Heart left ventricle (tissue), 16 donors: Measurements from ENCODE around the gene RCN2. TPM values are rescaled to one million over a fixed set of nuclear protein-coding genes. Genes with fewer than 3 reads are reported as not detected.

Experiments
- ATAC-seq, 4 donors: fragments of 200-7000 bp; cut with Tn5 transposase; one replicate each; pipeline ENCODE4 v1.9.1; 2020 to 2022; ENCODE audit warnings: moderate library complexity in 4 of 4, mild to moderate bottlenecking in 3 of 4, moderate number of reproducible peaks in 1 of 4
- DNase-seq, 5 donors: peaks; one replicate each; pipeline ENCODE4 v3.0.0-alpha.2; 2020
- H3K27ac ChIP-seq, 12 donors: fragments of 200-600 bp; sonication (generic) in 4 of 12; one replicate each; pipeline versions ENCODE4 v1.5.0 to v1.8.0; 2016 to 2022; ENCODE audit warnings: mild to moderate bottlenecking in 2 of 12
- H3K27me3 ChIP-seq, 9 donors: fragments of 200-600 bp; sonication (generic) in 2 of 9; one replicate each; pipeline versions ENCODE4 v1.5.1 to v1.8.0; 2016 to 2022; ENCODE audit warnings: mild to moderate bottlenecking in 3 of 9
- H3K36me3 ChIP-seq, 9 donors: fragments of 200-600 bp; sonication (generic) in 2 of 9; one replicate each; pipeline versions ENCODE4 v1.5.0 to v1.8.0; 2018 to 2022; ENCODE audit warnings: mild to moderate bottlenecking in 2 of 9
- H3K4me1 ChIP-seq, 12 donors: fragments of 200-600 bp; sonication (generic) in 4 of 12; one replicate each; pipeline versions ENCODE4 v1.5.0 to v1.8.0; 2016 to 2022; ENCODE audit warnings: mild to moderate bottlenecking in 3 of 12
- H3K4me3 ChIP-seq, 12 donors: fragments of 200-600 bp; sonication (generic) in 4 of 12; one replicate each; pipeline versions ENCODE4 v1.5.0 to v1.8.0; 2017 to 2022; ENCODE audit warnings: mild to moderate bottlenecking in 9 of 12, moderate library complexity in 4 of 12
- H3K9me3 ChIP-seq, 12 donors: fragments of 200-600 bp; sonication (generic) in 4 of 12; one replicate each; pipeline versions ENCODE4 v1.5.0 to v1.8.0; 2016 to 2022; ENCODE audit warnings: mild to moderate bottlenecking in 1 of 12
- POLR2A ChIP-seq, 2 donors: fragments of 450-650 bp; IDR thresholded peaks; one replicate each; pipeline ENCODE4 v1.6.1; 2017; ENCODE audit warnings: antibody characterized with exemption in 2 of 2, mild to moderate bottlenecking in 2 of 2, moderate library complexity in 2 of 2
- WGBS, 4 donors: extraction: QIAGEN DNeasy Blood & Tissue Kit in 2 of 4; methylation state at CpG; one replicate each; pipeline versions ENCODE4 v1.1.5 to v1.1.7; 2013 to 2018; 5-methylcytosine and 5-hydroxymethylcytosine counted together
- intact Hi-C, 10 donors: fragments of 100-400 bp; cut with DNase I; formaldehyde crosslinking; loops; one replicate each; pipeline versions ENCODE4 v1.11.1 to v1.14.2; 2022
- polyA plus RNA-seq, 2 donors: library from polyadenylated mRNA; stranded (reverse); fragments of 200-250 nt; gene quantifications; one replicate each; pipeline ENCODE4 v1.2.3, GENCODE V29; 2013
- total RNA-seq, 9 donors: library from RNA; depleted of rRNA in 2 of 9; stranded (reverse); fragments of >200 nt in 2 of 9; fragmentation: NEBNext Ultra II Directional in 3 of 9; extraction: Animal tissue kit (Norgen Biotek cat#: 25700) in 3 of 9; gene quantifications; one replicate each; pipeline versions ENCODE4 v1.1.0 to v1.2.4, GENCODE V29; 2016 to 2023
- TF ChIP-seq, protein P1 (sequence below), 12 donors: fragments of 200-600 bp; sonication (generic) in 4 of 12; IDR thresholded peaks; one replicate each; pipeline versions ENCODE4 v1.5.0 to v1.8.0; 2018 to 2022; ENCODE audit warnings: antibody characterized with exemption in 12 of 12, mild to moderate bottlenecking in 5 of 12
- donor health status: ischemic (EF 13 %, LVEDD 7.1; RV severe dilation, severe dysfunction).
- donor health status: healthy with polysubstance abuse.
- donor health status: DM: no; HTN: yes; CAD: no.
- donor health status: DM: no; HTN: no; CAD: no.
- donor health status: ischemic (EF 25% LVEDD 6.9; RV normal size, moderate dysfunction).
- donor health status: ischemic (EF 25% LVEDD 5.7; RV mildly dilated, moderate dysfunction).
- donor health status: healthy.
- donor health status: DM: yes; HTN: yes; CAD: no.
- donor health status: ischemic (EF 35%, LVEDD 5.7; RV mildly dilated, moderate dysfunction).
- donor health status: nonischemic (EF 11% LVEDD 7.7; RV severe dilation, severe dysfunction).
- donor health status: DM: yes; HTN: yes; CAD: no.
- donor health status: PGD.
- donor health status: ischemic (EF 29% LVEDD 5.4; RV normal size, mild dysfunction).
- donor health status: nonischemic (EF 23%, LVEDD 6.1; RV moderate dilation, normal function).

The RCN2 gene
- total and polyA plus RNA-seq, 11 donors = 17.3 to 38.6 (median 28.7) TPM

DNA sequence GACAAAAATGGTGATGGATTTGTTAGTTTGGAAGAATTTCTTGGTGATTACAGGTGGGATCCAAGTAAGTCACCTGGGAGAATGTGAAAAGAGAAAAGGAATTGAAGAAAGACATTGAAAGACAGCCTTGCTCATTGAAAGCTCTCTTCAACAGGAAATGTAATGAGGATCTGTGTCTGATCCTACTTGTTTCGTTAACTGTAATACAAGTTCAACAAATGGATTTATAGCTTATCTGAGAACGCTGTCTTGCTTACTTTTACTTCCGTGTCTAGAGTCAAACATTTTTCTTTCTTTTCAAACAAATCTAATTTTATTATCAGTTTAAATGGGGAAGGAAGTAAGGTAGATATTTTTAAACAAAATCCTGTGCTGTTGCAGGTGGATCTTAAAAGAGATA, 15.9 kb downstream of the RCN2 start:
- TF ChIP-seq, protein P1, sequence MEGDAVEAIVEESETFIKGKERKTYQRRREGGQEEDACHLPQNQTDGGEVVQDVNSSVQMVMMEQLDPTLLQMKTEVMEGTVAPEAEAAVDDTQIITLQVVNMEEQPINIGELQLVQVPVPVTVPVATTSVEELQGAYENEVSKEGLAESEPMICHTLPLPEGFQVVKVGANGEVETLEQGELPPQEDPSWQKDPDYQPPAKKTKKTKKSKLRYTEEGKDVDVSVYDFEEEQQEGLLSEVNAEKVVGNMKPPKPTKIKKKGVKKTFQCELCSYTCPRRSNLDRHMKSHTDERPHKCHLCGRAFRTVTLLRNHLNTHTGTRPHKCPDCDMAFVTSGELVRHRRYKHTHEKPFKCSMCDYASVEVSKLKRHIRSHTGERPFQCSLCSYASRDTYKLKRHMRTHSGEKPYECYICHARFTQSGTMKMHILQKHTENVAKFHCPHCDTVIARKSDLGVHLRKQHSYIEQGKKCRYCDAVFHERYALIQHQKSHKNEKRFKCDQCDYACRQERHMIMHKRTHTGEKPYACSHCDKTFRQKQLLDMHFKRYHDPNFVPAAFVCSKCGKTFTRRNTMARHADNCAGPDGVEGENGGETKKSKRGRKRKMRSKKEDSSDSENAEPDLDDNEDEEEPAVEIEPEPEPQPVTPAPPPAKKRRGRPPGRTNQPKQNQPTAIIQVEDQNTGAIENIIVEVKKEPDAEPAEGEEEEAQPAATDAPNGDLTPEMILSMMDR (IDR thresholded peaks at IDR 0.05) = no peak
- TF ChIP-seq POLR2A (IDR thresholded peaks at IDR 0.05) = no peak

DNA sequence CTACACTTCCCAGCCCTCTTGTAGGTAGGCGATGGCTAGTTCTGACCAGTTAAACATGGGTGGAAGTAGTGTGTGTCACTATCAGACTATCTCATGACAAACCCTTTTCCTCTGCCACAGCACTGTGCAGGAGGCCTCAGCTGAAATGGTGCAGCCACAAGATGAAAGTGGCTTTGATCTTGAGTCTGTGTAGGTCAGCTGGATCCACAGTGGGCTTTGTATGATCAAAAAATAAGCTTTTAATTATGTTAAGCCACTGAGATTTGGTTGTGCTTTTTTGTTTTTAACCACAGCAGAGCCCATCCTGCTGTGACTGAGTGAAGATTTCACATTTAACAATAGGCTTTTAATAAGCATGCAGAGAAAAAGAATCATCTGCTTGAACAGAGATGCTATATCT, 19.7 kb downstream of the RCN2 start:
- 83 to 93% (median 91%) methylated on average over 1 of the region's 1 CpG for WGBS, 4 donors
- H3K9me3 ChIP-seq = no peaks in the 10 kb centered on the region
- H3K27me3 ChIP-seq = no peaks in the 10 kb centered on the region
- DNase-seq (no peak), ATAC-seq (no peak)
- H3K27ac ChIP-seq = no peak overlapping the region
- H3K4me1 ChIP-seq = no peaks in the 10 kb centered on the region
- no peak overlapping the region for H3K4me3 ChIP-seq
- TF ChIP-seq, protein P1 (IDR thresholded peaks at IDR 0.05) = no peak
- TF ChIP-seq POLR2A (IDR thresholded peaks at IDR 0.05) = no peak
- peaks cover 0 to 53% (median 34%) of the 10 kb centered on the region in 9 donors for H3K36me3 ChIP-seq
- intact Hi-C loops = no loop called here

More for the DNA sequence above, 15.9 kb downstream of the RCN2 start:
- no peak overlapping the region for H3K27ac ChIP-seq
- H3K27me3 ChIP-seq = no peaks in the 10 kb centered on the region
- DNase-seq (no peak), ATAC-seq (no peak)
- H3K36me3 ChIP-seq = peaks cover 0 to 77% (median 55%) of the 10 kb centered on the region in 9 donors
- no peaks in the 10 kb centered on the region for H3K4me1 ChIP-seq
- 86 to 94% (median 92%) methylated on average over 3 of the region's 3 CpGs for WGBS, 4 donors
- intact Hi-C loops = loop anchor here in 1 of 10 donors (10.0 kb wide), 1 partner anchor 597 kb away; no protein-coding TSS in a partner anchor
- H3K9me3 ChIP-seq = no peaks in the 10 kb centered on the region
- no peak overlapping the region for H3K4me3 ChIP-seq

DNA sequence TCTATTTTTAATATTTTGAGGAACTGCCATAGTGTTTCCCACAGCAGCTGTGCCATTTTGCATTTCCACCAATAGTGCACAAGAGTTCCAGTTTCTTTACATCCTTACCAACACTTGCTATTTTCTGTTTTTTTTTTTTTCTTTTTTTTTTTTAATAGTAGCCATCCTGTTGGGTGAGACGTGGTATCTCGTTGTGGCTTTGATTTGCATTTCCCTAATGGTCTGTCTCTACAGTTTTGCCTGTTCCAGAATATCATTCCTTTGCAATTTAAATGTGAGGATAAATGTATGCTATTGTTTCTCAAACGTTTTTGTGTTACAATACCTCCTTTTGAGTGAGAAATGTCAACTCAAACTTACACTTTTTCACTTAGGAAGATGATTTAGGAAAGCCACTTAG, 22.4 kb downstream of the RCN2 start:
- H3K4me3 ChIP-seq = no peak overlapping the region
- WGBS, 4 donors = 59 to 68% (median 64%) methylated on average over 3 of the region's 3 CpGs

DNA sequence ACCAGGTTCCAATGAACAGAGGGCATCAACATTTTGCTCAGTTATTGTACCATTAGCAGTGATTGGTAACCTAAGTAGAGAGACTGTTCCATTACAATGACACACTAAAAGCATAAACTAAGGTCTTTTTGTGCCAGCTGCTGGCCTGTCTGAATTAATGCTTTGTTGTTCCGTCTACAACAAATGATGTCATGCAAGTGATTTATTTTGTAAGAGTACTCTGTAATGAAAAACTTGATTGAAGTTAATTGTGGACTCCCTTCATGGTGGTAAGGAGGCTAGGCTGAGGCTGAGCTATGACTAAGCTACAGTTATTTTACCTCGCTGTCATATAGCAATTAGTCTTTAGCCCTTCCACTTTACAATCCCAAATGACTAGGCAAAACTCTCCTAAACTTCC, 23.2 kb downstream of the RCN2 start:
- no peaks in the 10 kb centered on the region for H3K9me3 ChIP-seq
- H3K4me1 ChIP-seq = no peaks in the 10 kb centered on the region
- H3K36me3 ChIP-seq = peaks cover 0 to 20% (median 9%) of the 10 kb centered on the region in 9 donors
- H3K27ac ChIP-seq = no peak overlapping the region
- TF ChIP-seq POLR2A (IDR thresholded peaks at IDR 0.05) = no peak
- TF ChIP-seq, protein P1 (IDR thresholded peaks at IDR 0.05) = no peak
- DNase-seq (no peak), ATAC-seq (no peak)
- intact Hi-C loops = no loop called here
- no peaks in the 10 kb centered on the region for H3K27me3 ChIP-seq
- 81 to 90% (median 86%) methylated on average over 2 of the region's 2 CpGs for WGBS, 4 donors
- no peak overlapping the region for H3K4me3 ChIP-seq

More for the DNA sequence above, 22.4 kb downstream of the RCN2 start:
- intact Hi-C loops = no loop called here
- ATAC-seq (no peak), DNase-seq (no peak)
- TF ChIP-seq, protein P1 (IDR thresholded peaks at IDR 0.05) = no peak
- TF ChIP-seq POLR2A (IDR thresholded peaks at IDR 0.05) = no peak
- H3K27me3 ChIP-seq = no peaks in the 10 kb centered on the region
- H3K9me3 ChIP-seq = no peaks in the 10 kb centered on the region
- H3K4me1 ChIP-seq = no peaks in the 10 kb centered on the region
- peaks cover 0 to 29% (median 16%) of the 10 kb centered on the region in 9 donors for H3K36me3 ChIP-seq
- H3K27ac ChIP-seq = no peak overlapping the region
